NCI-H1105 treated with DMSO at 0.1 percent for 48 hours (cell line): Measurements from ENCODE around the gene SRD5A1.
A peak's percentile ranks its signal among the peaks of the same experiment; 100 is the strongest.

Experiments used
- DNase-seq: peaks from one replicate; lab custom pipeline; 2025; lab: John Stamatoyannopoulos, UW

The SRD5A1 gene, protein sequence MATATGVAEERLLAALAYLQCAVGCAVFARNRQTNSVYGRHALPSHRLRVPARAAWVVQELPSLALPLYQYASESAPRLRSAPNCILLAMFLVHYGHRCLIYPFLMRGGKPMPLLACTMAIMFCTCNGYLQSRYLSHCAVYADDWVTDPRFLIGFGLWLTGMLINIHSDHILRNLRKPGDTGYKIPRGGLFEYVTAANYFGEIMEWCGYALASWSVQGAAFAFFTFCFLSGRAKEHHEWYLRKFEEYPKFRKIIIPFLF

GRCh38 chr5:6632888-6633468 is at the start of gene SRD5A1, which contains the start of gene NSUN2:
Gene SRD5A1 (plus strand): TSS chr5:6633440. CDS start chr5:6633577, 137 bp downstream.
Gene NSUN2 (minus strand): TSS chr5:6633044. CDS start chr5:6632979, 65 bp downstream.
- peak; percentile 88 for DNase-seq

DNA sequence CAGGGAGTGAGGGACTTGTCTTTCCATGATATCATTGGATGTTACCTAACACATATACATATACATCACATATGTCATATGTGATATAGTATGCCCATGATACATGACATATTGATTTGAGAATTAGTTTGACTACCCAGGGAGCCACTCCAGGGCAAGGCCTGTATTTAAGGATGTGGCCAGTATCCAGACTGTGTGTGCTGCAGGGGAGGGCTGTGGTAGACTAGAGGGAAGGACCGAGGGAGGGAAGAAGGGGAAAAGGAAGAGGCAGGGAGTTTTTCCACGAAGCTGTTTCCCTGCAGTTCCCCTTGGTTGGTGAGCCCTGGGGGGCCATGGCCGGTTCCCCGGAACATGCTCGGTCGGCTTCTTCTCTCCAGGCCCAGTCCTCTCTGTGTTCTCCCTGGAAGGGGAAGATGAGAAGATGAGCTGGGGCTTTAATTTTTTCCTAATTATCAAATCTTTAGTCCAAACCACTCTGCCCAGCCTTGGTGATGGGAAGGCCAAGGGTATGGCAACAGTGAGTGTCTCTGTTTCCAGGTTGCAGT is 49.1 kb upstream of the SRD5A1 start:
- DNase-seq: no peak

DNA sequence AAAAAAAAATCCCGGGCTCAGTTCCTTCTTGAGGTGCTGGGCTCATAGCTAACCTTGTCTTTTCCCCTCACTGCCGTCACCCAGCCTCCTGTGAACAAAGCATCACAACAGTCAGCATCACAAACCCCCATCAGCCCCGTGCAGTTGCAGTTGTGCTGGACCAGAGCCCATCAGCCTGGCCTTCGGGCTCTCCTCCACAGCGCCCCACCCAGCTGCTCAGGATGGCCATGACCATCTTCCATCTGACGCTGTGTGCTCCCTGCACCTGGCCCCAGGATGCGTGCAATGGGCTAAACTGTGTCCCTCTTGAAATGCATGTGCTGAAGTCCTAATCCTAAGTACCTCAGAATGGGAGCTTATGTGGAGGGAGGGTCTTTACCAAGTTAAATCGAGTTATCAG is 48.5 kb upstream of the SRD5A1 start:
- DNase-seq: no peak

GRCh38 chr5:6585168-6585567 is 48.1 kb upstream of the SRD5A1 start:
- DNase-seq: no peak

DNA sequence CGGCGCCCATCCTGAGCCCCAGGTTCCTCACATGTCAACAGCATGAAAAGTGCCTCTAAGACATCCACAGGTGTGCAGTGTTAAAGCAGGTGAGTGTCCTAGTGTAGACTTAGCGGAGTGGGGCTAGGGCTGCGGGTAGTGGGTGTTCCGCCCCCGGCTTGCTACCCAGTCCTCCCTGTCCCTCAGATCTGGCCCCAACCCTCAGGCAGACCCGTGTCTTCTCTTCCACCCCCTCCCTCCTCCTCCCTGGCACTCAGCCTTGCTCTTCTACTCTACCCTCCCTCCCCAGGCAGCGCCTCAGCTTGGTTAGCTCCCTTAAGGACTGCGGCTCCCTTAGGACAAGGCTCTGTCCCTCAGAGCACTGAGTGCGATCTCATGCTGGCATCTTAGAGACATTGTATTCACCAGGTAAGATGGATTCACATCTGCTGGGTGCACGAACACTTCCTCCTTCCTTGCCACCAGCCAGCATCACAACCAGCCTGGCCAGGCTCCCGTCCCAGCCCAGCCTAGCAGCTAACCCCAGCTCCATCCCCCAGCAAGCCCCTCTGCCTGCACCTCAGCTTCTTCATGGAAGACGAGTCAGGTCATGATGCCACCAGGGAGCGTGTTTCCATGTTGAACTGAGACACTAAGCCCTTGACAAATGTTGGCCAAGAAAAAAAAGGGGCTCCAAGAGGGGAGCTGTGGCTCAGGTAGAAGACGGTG is 47.1 kb upstream of the SRD5A1 start:
- DNase-seq: no peak

DNA sequence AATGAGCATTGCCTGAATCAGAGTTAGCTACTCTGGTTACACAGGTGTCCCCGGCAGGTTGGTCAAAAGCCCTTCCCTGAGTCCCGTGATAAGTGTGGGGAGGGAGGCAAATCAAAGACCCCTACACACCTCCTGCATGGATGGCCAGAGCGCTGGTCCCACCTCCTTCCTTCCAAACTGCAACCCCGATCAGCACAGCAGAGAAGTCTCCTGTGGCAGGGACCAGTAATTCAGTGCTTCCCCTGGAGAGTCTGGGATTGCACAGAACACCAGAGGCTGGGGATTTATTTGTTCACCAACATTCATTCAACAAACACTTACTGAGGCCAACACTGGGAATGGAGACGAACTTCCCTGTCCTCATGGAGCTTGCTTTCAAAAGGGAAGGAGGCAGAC is 46.6 kb upstream of the SRD5A1 start:
- DNase-seq: no peak

DNA sequence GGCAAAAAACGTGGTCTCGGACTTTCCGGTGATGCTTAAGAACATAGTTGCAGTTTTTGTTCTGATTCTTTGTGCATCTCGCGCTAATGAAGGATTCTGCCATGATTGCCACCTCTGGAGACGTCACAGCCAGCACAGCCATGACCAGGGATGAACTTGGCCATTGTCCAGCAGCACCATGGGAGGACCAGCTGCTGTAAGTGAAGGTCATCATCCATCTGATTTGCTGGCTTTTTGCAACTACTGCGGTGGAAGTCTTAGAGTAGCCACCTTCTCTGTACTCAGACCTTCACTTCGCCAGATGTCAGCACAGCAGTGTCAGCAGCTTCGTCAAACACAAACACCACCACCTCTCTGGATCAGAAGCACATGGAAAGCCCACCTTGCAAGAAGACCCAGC is 46.1 kb upstream of the SRD5A1 start:
- DNase-seq: no peak

DNA sequence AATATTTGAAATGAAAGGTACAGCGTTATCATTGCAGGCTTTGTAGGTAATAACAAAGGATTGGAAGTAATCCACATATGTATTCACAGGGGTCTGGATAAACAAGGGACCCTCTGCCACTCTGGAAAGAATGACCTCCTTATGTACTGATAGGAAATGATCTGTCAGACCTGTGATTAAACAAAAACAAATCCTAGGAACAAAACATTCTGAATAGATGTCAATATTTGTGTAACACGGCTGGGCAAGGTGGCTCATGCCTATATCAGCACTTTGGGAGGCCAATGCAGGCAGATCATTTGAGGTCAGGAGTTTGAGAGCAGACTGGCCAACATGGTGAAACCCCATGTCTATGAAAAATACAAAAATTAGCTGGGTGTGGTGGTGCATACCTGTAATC is 42.7 kb upstream of the SRD5A1 start:
- no peak for DNase-seq

GRCh38 chr5:6591671-6592288 is 41.5 kb upstream of the SRD5A1 start:
- DNase-seq: no peak

DNA sequence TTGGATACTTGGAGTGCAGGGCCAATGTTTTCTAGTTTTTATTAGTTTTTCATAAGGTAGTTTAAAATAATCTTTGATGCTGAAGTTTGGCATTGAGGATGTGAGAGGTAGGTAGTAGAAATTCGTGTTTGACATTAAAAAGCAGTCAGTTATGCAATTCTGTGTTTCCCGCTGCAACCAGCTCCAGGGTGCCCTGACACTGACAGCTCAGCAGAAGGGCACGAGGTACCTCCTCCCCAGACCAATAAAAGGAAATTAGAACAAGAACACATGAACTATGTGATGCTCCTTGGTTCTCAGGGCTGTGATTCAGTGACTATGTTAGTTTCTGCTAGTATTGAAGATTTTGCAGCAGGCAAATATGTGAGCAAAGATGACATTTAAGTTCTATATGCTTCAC is 40.6 kb upstream of the SRD5A1 start:
- no peak for DNase-seq

DNA sequence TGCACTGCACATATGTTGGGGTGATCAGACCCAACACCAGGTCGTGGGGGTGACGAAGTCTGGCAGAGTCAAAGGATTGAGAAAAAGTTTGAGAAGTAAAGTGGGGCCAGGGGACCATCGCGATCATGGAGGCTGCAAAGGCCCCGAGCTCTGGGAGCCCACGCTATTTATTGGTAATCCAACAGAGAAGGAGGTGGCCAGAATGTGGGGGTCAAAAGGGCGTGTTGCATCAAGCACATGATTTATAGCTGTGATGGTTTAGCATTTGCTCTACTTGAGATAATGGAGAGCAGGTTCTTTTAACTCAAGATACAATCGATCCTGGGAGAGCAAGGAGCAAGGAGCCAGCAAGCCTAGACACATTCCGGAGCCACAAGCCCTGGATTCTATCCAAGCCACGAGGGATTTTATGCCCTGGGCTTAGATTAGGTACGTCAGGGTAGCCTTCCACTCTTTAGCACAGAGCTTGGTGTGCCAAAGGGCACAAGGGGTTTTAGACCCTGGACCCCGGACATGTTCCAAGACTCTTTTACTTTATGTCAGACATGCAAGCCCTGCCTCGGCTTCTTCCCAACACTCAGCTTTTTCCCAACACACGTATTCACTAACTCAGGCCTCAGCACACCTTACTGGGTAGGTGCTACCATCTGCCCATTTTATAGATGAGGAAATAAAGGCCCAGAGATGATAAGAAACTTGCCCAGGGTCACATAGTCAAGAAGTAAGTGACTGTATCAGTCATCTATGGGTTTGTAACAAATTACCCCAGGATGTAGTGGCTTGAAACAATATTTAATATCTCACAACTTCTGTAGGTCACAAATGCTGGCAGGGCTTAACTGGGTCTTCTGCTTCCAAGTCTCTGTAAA is 39.9 kb upstream of the SRD5A1 start:
- DNase-seq: no peak

DNA sequence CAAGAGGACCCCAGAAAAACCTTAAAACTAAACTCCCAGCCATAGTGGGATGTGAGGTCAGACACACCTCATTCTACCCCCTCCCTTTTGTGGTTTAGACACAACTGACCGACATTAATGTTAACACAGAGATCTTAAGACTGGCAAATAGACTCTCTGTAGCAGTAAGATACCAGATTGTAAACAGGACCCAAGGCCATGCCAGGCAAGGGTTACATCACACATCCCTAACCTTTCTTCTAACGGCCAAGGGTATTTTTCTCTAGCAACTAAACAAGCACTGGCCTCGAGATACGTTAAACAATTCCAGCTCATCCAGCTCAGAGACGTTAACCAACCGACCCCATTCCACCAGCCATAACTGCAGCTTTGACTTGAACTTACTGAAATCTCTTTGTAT is 39.2 kb upstream of the SRD5A1 start:
- no peak for DNase-seq

- no peak for DNase-seq
Measured at GRCh38 chr5:6595405-6595804, 37.8 kb upstream of the SRD5A1 start.

DNA sequence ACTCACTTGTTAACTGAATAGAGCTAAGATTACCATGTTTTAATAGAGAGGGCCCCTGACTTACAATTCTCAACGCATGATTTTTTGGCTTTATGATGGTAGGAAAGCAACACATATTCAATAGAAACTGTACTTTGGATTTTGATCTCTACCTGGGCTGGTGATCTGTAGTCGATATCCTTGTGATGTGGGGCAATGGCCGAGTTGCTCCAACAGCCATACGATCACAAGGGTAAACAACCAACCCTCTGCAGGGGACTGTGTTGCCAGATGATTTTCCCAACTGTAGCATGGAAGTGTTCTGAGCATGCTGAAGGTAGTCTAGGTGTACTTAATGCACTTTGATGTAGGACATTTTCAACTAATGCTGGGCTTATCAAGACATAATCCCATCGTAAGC is 36.9 kb upstream of the SRD5A1 start:
- DNase-seq: no peak

- no peak for DNase-seq
Measured at GRCh38 chr5:6597557-6597956, 35.7 kb upstream of the SRD5A1 start.

DNA sequence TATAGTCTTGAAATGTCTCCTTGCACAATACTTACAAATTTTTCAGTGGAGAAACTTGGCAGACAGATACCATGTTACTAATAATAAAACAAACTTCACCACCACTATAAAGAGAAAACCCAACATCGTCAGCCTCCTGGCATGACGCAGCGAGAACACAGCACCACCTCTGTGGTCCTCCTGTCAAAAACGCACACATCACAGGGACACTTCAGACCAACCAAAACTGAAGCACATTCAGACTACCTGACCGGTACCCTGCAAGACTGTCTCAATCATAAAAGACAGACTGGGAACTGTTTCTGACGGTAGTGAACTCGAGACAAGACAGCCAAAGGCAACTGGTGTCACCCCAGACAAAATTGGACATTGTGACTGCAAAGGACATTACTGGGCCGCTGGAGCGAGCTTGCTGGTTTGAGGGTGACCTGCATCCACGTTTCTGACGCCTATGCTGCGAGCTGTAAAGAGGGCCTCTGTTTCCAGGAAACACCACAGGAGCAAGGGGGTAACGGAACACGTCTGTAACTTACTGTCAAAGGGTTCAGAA is 34.8 kb upstream of the SRD5A1 start:
- no peak for DNase-seq

DNA sequence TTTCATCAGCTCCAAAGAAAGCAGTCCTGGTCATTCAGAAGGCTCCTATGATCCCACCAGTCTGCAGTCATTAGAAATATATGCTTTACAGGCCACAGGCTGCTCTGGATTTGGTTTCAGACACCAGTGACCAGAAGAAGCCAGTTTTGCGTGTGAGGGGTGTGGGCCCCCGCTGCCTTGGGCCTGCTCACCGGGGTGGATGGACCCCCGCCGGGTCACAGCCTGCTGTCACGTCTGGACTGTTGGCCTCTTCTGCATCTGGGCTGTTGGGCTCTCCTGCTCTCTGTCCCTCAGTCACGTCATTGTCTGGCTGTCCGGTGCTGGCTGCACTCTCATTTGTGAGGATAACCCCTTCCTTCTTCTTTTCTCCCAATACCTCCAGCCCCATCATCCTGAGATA is 33.5 kb upstream of the SRD5A1 start:
- no peak for DNase-seq

DNA sequence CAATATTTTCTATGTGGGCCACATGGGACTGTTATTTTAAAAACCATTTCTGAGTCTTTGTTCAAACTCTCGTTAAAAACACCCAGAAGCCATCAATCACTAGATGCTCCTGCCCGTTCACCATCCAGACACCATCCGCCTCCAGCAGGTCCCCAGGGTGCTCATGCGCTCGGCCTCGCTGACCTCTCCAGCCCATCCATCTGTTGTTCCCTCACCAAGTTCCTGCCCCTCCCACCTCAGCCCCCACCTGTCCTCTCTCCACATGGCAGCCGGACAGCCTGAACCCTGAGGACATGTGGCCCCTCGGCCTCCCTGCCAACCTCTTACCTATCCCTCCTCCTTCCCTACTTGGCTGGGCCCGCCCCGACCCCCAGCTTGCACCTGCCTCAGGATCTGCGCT is 32.0 kb upstream of the SRD5A1 start:
- no peak for DNase-seq

DNA sequence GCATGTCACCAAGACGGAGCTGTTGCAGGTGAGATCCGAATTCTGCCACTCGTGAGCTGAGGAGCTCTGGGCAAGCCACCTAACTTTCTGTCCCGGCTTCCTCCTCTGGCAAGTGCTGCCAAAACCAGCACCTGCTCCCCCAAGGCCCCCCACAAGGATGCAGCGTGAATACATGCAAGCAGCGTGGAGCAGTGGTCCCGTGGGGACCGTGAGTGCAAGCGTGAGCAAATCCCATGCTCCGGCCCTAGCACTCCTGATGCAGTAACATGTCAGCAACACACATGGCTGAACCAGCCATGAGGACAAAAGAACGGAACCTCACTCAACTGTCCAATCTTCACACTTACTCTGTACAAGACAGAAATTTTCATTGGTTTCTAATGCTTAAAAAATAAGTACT is 31.4 kb upstream of the SRD5A1 start:
- DNase-seq: no peak

DNA sequence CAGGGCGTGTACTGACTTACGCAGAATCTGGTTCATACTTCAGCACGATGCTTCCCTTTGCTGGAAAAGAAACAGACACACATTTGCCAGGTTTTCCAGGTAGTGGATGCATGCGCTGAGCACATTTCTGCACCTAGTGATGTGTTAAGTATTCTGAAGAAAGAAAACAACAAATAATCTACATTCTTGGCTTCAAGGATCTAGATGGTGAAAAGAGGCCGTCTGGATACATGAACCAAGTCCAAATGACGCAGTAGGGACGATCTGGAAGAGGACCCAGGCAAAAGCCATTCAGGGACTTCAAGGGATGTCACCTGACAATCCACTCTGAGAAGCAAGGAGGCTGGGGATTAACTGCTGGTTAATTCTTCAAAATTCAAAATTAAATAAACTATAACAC is 30.8 kb upstream of the SRD5A1 start:
- DNase-seq: no peak

GRCh38 chr5:6603643-6604042 is 29.6 kb upstream of the SRD5A1 start:
- no peak for DNase-seq
